Esophagus muscularis mucosa (tissue), 4 donors: Measurements from ENCODE around the gene ZNF396. TPM values are rescaled to one million over a fixed set of nuclear protein-coding genes. Genes with fewer than 3 reads are reported as not detected.

ENCODE experiments used
- DNase-seq: peaks from one replicate; pipeline ENCODE4 v3.0.0-alpha.2; 2017; ENCODE audit errors: extremely low spot score
- H3K27ac ChIP-seq, 4 donors: fragments of 200-600 bp; sonication (generic); replicated peaks in 1 of 4; 1 replicate in 3 of 4; 2 replicates in 1 of 4; pipeline ENCODE4 v1.5.1; 2016 to 2019; ENCODE audit warnings: mild to moderate bottlenecking in 1 of 4
- H3K27me3 ChIP-seq, 4 donors: fragments of 200-600 bp; sonication (generic); one replicate each; pipeline versions ENCODE4 v1.5.1 to v1.6.0; 2016 to 2019
- H3K36me3 ChIP-seq, 4 donors: fragments of 200-600 bp; sonication (generic); one replicate each; pipeline ENCODE4 v1.5.1; 2016 to 2019
- H3K4me1 ChIP-seq, 4 donors: fragments of 200-600 bp; sonication (generic); one replicate each; pipeline ENCODE4 v1.5.1; 2016 to 2019
- H3K4me3 ChIP-seq, 4 donors: fragments of 200-600 bp; sonication (generic); 1 replicate in 2 of 4; 2 replicates in 2 of 4; pipeline ENCODE4 v1.5.1; 2016 to 2019; ENCODE audit warnings: mild to moderate bottlenecking in 4 of 4, moderate library complexity in 1 of 4
- H3K9me3 ChIP-seq, 4 donors: fragments of 200-600 bp; sonication (generic); 1 replicate in 3 of 4; 2 replicates in 1 of 4; pipeline ENCODE4 v1.5.1; 2016 to 2019
- CTCF ChIP-seq, 3 experiments: fragments of 200-600 bp in 2 of 3; fragments of 450-650 bp in 1 of 3; sonication (generic) in 2 of 3; IDR thresholded peaks; one replicate each; pipeline ENCODE4 v1.5.1; 2017 to 2019; ENCODE audit warnings: antibody characterized with exemption in 3 of 3, mild to moderate bottlenecking in 2 of 3, moderate library complexity in 1 of 3
- EP300 ChIP-seq: sonication (generic); formaldehyde crosslinking; IDR thresholded peaks from one replicate; pipeline ENCODE4 v1.6.1; 2017; ENCODE audit warnings: antibody characterized with exemption
- POLR2A ChIP-seq: fragments of 450-650 bp; IDR thresholded peaks from one replicate; pipeline ENCODE4 v1.6.1; 2017; ENCODE audit warnings: antibody characterized with exemption, moderate library complexity, mild to moderate bottlenecking, low read depth
- POLR2AphosphoS5 ChIP-seq, 2 donors: sonication (generic); formaldehyde crosslinking; IDR thresholded peaks; one replicate each; pipeline ENCODE4 v1.6.1; 2017; ENCODE audit warnings: antibody characterized with exemption in 2 of 2
- WGBS: methylation state at CpG from one replicate; pipeline ENCODE4 v1.1.5; 2018; 5-methylcytosine and 5-hydroxymethylcytosine counted together
- intact Hi-C: fragments of 100-400 bp; cut with DNase I; formaldehyde crosslinking; loops from one replicate; pipeline ENCODE4 v1.15.1; 2023
- total RNA-seq, 4 donors: library from RNA; depleted of rRNA; stranded (reverse); fragments of >200 nt; gene quantifications; one replicate each; pipeline versions ENCODE4 v1.1.0 to v1.2.1, GENCODE V29; 2016

ZNF396 gene
- total RNA-seq, 4 donors from 2014 or later: 0.99 to 2.5 (median 1.4) TPM

GRCh38 chr18:35334212-35334611 lies 42.9 kb downstream of the ZNF396 start:
- peaks cover 0 to 18% (median 10%) of the 10 kb centered on the region in 4 donors for H3K4me1 ChIP-seq
- peaks cover 53 to 81% (median 67%) of the 10 kb centered on the region in 4 donors for H3K36me3 ChIP-seq
- TF ChIP-seq POLR2A (no peak), POLR2AphosphoS5 (IDR thresholded peaks at IDR 0.05) (no peak), EP300 (no peak), CTCF (IDR thresholded peaks at IDR 0.05) (no peak)
- intact Hi-C loops: no loop called here
- 100% methylated on average over 1 of the region's 1 CpG for WGBS
- no peak overlapping the region for H3K4me3 ChIP-seq
- no peak overlapping the region for H3K27ac ChIP-seq
- no peaks in the 10 kb centered on the region for H3K9me3 ChIP-seq
- no peak for DNase-seq
- no peaks in the 10 kb centered on the region for H3K27me3 ChIP-seq

- TF ChIP-seq POLR2AphosphoS5 (IDR thresholded peaks at IDR 0.05) (no peak), EP300 (no peak), POLR2A (no peak), CTCF (IDR thresholded peaks at IDR 0.05) (no peak)
- Histone ChIP-seq H3K4me1 (peaks cover 0 to 13% (median 10%) of the 10 kb centered on the region in 4 donors), H3K4me3 (no peak overlapping the region), H3K36me3 (peaks cover 26 to 54% (median 42%) of the 10 kb centered on the region in 4 donors), H3K9me3 (no peaks in the 10 kb centered on the region), H3K27me3 (no peaks in the 10 kb centered on the region), H3K27ac (no peak overlapping the region)
- no peak for DNase-seq
- intact Hi-C loops: no loop called here
- 76% methylated on average over 4 of the region's 4 CpGs for WGBS
Measured at GRCh38 chr18:35331367-35332087, 45.6 kb downstream of the ZNF396 start.

- no peak for DNase-seq
- TF ChIP-seq POLR2AphosphoS5 (IDR thresholded peaks at IDR 0.05) (no peak), EP300 (no peak), CTCF (IDR thresholded peaks at IDR 0.05) (no peak), POLR2A (no peak)
- Histone ChIP-seq H3K36me3 (peaks cover 5 to 27% (median 18%) of the 10 kb centered on the region in 4 donors), H3K27ac (no peak overlapping the region), H3K27me3 (no peaks in the 10 kb centered on the region), H3K9me3 (no peaks in the 10 kb centered on the region), H3K4me3 (no peak overlapping the region), H3K4me1 (no peaks in the 10 kb centered on the region)
- intact Hi-C loops: no loop called here
Measured at GRCh38 chr18:35328868-35329267, 48.3 kb downstream of the ZNF396 start.

- 87% methylated on average over 3 of the region's 3 CpGs for WGBS
- DNase-seq: no peak
- no peaks in the 10 kb centered on the region for H3K9me3 ChIP-seq
- no peaks in the 10 kb centered on the region for H3K27me3 ChIP-seq
- no peak overlapping the region for H3K4me3 ChIP-seq
- intact Hi-C loops: no loop called here
- H3K27ac ChIP-seq: no peak overlapping the region
- H3K36me3 ChIP-seq: peaks cover 0 to 7% (median 4%) of the 10 kb centered on the region in 4 donors
- no peaks in the 10 kb centered on the region for H3K4me1 ChIP-seq
- TF ChIP-seq EP300 (no peak), POLR2AphosphoS5 (IDR thresholded peaks at IDR 0.05) (no peak), CTCF (IDR thresholded peaks at IDR 0.05) (no peak), POLR2A (no peak)
Measured at GRCh38 chr18:35326695-35327387, 50.3 kb downstream of the ZNF396 start.
